SH-SY5Y (cell line): ENCODE results near the gene ACBD7.

ENCODE experiments used
- GATA2 ChIP-seq: IDR thresholded peaks from 2 replicates; pipeline ENCODE4 v1.6.1; 2011; ENCODE audit warnings: mild to moderate bottlenecking, low read depth, low read length
- GATA3 ChIP-seq: IDR thresholded peaks from 2 replicates; pipeline ENCODE4 v1.6.1; 2011; ENCODE audit warnings: low read depth, mild to moderate bottlenecking, low read length, moderate library complexity

The ACBD7 gene

DNA sequence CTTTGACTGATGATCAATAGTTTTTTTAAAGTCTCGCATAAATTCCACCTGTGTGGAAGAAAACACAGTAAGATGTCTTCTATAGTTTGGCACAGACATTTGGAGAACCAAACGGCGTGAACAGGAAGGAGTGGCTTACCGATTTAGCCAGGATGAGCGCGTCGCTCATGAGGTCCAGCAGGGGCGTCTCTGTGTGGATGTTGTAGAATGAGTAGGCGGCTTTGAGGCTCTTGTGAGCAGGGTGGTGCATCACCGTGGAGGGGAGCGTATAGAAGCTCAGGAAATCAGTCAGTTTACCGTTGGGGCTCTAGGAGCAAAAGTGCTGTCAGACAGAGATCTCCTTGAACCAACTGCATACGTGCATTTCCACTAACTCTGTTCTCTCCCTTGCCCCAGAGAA, 24.1 kb upstream of the ACBD7 start:
- TF ChIP-seq GATA2 (no peak), GATA3 (no peak)

GRCh38 chr10:15106352-15107013, 17.9 kb upstream of the ACBD7 start:
- TF ChIP-seq GATA2 (no peak), GATA3 (no peak)

DNA sequence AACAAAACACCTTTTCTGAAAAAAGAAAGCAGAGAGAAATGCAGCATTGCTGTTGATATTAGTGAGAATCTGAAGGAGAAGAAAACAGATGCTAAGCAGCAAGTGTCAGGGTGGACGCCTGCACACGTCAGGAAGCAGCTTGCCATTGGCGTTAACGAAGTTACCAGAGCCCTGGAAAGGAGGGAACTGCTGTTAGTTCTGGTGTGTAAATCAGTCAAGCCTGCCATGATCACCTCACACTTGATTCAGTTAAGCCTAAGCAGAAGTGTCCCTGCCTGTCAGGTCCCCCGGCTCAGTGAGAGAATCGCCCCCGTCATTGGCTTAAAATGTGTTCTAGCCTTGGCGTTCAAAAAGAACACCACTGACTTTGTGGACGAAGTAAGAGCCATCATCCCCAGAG, 14.9 kb upstream of the ACBD7 start:
- TF ChIP-seq GATA2 (no peak), GATA3 (no peak)

DNA sequence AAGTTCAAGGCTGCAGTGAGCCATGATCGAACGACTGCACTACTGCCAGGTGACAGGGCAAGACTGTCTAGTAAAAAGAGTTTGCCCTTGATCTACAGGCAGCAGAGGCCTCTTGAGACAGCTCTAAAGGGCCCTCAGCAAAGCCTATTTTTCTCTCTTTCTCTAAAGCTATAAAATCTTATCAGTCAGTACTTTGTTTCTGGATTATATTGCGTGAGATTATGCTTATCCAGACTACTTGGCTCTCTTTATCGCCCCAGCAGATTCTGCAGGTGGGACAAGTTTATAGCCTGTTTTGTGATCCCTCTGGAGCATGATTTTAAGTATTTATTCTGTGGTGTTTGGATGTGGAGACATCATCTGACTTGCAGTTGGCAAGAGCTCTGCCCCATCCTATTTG, 11.3 kb upstream of the ACBD7 start:
- no peak for TF ChIP-seq GATA3
- TF ChIP-seq GATA2 = no peak

- no peak for TF ChIP-seq GATA3
- TF ChIP-seq GATA2 = no peak
Measured at GRCh38 chr10:15097011-15097812, 8.6 kb upstream of the ACBD7 start, which contains the start of gene RPP38. RPP38 (plus strand) TSS chr10:15097355; CDS start chr10:15103315, 5,960 bp downstream.

DNA sequence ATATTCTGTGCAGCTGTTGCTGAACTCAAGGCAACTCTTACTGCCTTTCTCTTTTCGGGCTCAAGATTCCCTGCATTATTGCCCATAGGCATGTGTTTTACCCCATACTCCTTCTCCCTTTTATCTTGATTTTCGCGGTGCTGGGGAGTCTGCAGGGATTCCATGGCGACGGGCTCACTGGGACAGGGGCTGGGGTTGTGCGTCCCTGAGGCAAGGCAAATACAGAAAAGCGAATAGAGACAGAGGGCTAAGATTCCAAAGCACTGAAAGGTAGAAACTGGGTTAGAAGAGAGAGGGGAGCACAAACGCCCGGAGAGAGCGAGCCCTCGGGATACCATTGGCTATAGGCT, 8.1 kb upstream of the ACBD7 start:
- TF ChIP-seq GATA3 (no peak), GATA2 (no peak)

- TF ChIP-seq GATA2 (no peak), GATA3 (no peak)
Measured at GRCh38 chr10:15092855-15093408, 4.4 kb upstream of the ACBD7 start.

GRCh38 chr10:15091418-15091817, 2.8 kb upstream of the ACBD7 start:
- TF ChIP-seq GATA2 (no peak), GATA3 (no peak)

DNA sequence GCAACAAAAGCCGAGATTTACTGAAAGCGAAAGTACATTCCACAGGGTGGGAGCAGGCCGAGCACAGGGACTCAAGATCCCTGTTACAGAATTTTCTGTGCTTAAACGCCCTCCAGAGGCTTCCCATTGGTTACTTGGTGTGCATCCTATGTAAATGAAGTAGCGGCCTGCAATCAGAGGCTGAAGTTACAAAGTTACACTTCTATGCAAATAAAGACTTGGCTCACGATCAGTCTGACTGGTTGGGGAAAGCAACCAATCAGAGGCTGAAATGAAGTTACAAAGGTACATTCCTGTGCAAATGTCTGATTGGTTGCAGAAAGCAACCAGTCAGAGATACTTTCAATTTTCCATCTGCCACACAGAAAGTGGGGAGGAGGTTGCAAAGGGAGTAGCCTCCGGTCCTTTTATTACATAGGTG, 4.1 kb downstream of the ACBD7 start:
- no peak for TF ChIP-seq GATA3
- no peak for TF ChIP-seq GATA2

DNA sequence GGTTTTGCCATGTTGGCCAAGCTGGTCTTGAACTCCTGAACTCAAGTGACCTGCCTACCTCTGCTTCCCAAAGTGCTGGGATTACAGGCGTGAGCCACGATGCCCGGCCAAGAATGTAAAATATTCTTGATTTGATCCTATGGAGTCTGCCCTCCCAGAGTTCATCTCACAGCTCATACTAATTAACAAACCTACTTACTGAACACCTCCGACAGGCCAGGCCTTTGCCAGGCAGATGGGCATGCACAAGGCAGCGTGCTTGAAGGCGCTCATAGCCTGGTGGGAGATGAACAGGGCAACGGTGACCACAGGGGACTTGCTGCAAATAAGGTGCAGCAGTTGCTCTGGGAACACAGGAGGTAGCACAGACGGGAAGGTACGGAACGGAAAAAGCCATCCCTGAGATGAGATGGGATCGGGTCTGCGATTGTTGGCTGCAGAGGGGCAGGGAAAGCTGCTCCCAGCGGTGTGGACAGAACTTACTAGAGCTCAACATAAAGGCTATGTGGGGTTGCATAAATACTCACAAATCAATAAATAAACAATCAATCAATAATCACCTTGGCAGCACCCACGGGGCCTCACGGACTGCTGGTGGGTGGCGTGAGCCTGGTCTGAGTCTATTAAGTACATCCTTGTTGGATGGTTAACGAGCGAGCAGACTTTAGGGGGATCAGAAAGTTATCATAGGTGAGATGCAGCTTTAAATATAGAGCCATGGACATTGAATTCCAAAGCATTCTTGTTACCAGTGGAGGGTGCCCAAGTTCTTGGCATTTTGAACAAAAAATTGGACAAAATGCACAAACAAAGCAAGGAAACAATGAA, 4.7 kb downstream of the ACBD7 start:
- TF ChIP-seq GATA2 = no peak
- no peak for TF ChIP-seq GATA3

DNA sequence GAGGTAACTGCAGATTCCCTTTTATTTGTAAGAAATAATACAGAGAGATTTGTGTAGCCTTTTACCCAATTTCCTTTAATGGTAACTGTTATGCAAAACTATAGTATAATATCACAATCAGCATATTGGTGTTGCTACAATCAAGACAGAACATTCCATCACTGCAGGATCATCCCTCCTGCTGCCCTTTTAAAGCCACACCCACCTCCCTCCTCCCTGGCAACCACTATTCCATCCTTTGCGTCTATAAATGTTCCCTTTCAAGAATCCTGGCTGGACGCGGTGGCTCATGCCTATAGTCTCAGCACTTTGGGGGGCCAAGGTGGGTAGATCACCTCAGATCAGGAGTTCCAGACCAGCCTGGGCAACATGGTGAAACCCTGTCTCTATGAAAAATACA, 13.2 kb downstream of the ACBD7 start:
- TF ChIP-seq GATA3 = no peak
- TF ChIP-seq GATA2 = no peak

- TF ChIP-seq GATA2 (no peak), GATA3 (no peak)
Measured at GRCh38 chr10:15072358-15072757, 16.2 kb downstream of the ACBD7 start.

- TF ChIP-seq GATA3 (no peak), GATA2 (no peak)
Measured at GRCh38 chr10:15069230-15069629, 19.3 kb downstream of the ACBD7 start.

- no peak for TF ChIP-seq GATA3
- no peak for TF ChIP-seq GATA2
Measured at GRCh38 chr10:15068802-15069201, 19.8 kb downstream of the ACBD7 start.
